ENCODE results near the gene DLL4.
A peak's percentile ranks its signal among the peaks of the same experiment; 100 is the strongest.

DLL4 gene

DNA sequence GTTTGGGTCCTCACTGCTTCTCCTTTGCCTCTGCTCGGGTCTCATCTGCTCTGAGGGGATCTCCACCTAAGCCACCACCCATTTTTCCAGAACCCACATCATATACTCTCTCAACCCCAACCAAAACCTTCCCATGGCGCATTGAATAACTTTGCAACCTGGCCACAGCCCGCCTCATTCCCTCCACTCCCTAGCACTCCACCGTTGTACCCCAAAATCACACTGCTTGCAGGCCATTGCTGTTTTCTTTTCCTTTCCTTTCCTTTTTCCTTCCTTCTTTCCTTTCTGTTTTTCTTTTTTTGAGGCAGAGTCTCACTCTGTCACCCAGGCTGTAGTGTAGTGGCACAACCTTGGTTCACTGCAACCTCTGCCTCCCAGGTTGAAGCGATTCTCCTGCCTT, 38.0 kb upstream of the DLL4 start:
- no peak for DNase-seq
- H3K27me3 ChIP-seq: no peaks in the 10 kb centered on the region
- no peak overlapping the region for H3K27ac ChIP-seq
- H3K4me3 ChIP-seq: no peak overlapping the region
- intact Hi-C loops (cut with DNase I; ENCODE audit: low total_unique reads): loop anchor here (5.0 kb wide), 1 partner anchor 124 kb away; the partner anchor contains the start of gene C15orf62
- peaks cover 0 to 4% (median 2%) of the 10 kb centered on the region in 3 donors for H3K36me3 ChIP-seq
- peaks cover 0 to 24% (median 16%) of the 10 kb centered on the region in 4 donors for H3K4me1 ChIP-seq
- TF ChIP-seq, protein P1, sequence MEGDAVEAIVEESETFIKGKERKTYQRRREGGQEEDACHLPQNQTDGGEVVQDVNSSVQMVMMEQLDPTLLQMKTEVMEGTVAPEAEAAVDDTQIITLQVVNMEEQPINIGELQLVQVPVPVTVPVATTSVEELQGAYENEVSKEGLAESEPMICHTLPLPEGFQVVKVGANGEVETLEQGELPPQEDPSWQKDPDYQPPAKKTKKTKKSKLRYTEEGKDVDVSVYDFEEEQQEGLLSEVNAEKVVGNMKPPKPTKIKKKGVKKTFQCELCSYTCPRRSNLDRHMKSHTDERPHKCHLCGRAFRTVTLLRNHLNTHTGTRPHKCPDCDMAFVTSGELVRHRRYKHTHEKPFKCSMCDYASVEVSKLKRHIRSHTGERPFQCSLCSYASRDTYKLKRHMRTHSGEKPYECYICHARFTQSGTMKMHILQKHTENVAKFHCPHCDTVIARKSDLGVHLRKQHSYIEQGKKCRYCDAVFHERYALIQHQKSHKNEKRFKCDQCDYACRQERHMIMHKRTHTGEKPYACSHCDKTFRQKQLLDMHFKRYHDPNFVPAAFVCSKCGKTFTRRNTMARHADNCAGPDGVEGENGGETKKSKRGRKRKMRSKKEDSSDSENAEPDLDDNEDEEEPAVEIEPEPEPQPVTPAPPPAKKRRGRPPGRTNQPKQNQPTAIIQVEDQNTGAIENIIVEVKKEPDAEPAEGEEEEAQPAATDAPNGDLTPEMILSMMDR (IDR thresholded peaks at IDR 0.05): no peak
- H3K9me3 ChIP-seq: no peaks in the 10 kb centered on the region

- Histone ChIP-seq H3K4me3 (no peak overlapping the region), H3K4me1 (peaks cover 0 to 30% (median 18%) of the 10 kb centered on the region in 4 donors), H3K9me3 (no peaks in the 10 kb centered on the region), H3K27ac (no peak overlapping the region), H3K27me3 (no peaks in the 10 kb centered on the region), H3K36me3 (peaks cover 0 to 12% (median 6%) of the 10 kb centered on the region in 3 donors)
- intact Hi-C loops (cut with DNase I; ENCODE audit: low total_unique reads): loop anchor here (1.0 to 5.0 kb wide), 2 partner anchors 32 to 125 kb away; partner anchors contain the start of gene C15orf62
- TF ChIP-seq, protein P1 (IDR thresholded peaks at IDR 0.05): peak; percentile 44 to 51
- DNase-seq: no peak
Observed at GRCh38 chr15:40891810-40892446, 37.2 kb upstream of the DLL4 start.

- Histone ChIP-seq H3K27ac (no peak overlapping the region), H3K9me3 (no peaks in the 10 kb centered on the region), H3K4me1 (peaks cover 0 to 30% (median 18%) of the 10 kb centered on the region in 4 donors), H3K27me3 (no peaks in the 10 kb centered on the region), H3K4me3 (no peak overlapping the region), H3K36me3 (peaks cover 0 to 17% (median 6%) of the 10 kb centered on the region in 3 donors)
- TF ChIP-seq, protein P1 (IDR thresholded peaks at IDR 0.05): no peak
- no peak for DNase-seq
- intact Hi-C loops (cut with DNase I; ENCODE audit: low total_unique reads): loop anchor here (1.0 to 5.0 kb wide), 2 partner anchors 32 to 125 kb away; partner anchors contain the start of gene C15orf62
Observed at GRCh38 chr15:40892447-40893012, 36.6 kb upstream of the DLL4 start.

- Histone ChIP-seq H3K4me1 (peaks cover 0 to 30% (median 18%) of the 10 kb centered on the region in 4 donors), H3K4me3 (peak overlapping the region; percentile 74 to 80), H3K27me3 (no peaks in the 10 kb centered on the region), H3K27ac (peak overlapping the region; percentile 87 to 92), H3K9me3 (no peaks in the 10 kb centered on the region), H3K36me3 (peaks cover 0 to 23% (median 6%) of the 10 kb centered on the region in 3 donors)
- intact Hi-C loops (cut with DNase I; ENCODE audit: low total_unique reads): loop anchor here (5.0 kb wide), 1 partner anchor 126 kb away; the partner anchor contains the start of gene C15orf62
- TF ChIP-seq, protein P1 (IDR thresholded peaks at IDR 0.05): no peak
- no peak for DNase-seq
Observed at GRCh38 chr15:40893019-40893670, 36.0 kb upstream of the DLL4 start.

- H3K36me3 ChIP-seq: peaks cover 7 to 32% (median 13%) of the 10 kb centered on the region in 3 donors
- peak within 1 kb of the TSS; percentile 74 to 80 for H3K4me3 ChIP-seq
- peak within 1 kb of the TSS; percentile 87 to 92 for H3K27ac ChIP-seq
- TF ChIP-seq, protein P1 (IDR thresholded peaks at IDR 0.05): peak; percentile 97 to 99
- intact Hi-C loops (cut with DNase I; ENCODE audit: low total_unique reads): loop anchor here (5.0 kb wide), 1 partner anchor 127 kb away; the partner anchor contains the start of gene C15orf62
- no peaks in the 10 kb centered on the region for H3K27me3 ChIP-seq
- H3K9me3 ChIP-seq: no peaks in the 10 kb centered on the region
- peaks cover 0 to 30% (median 18%) of the 10 kb centered on the region in 4 donors for H3K4me1 ChIP-seq
- peak; percentile 98 to 99 for DNase-seq
Observed at GRCh38 chr15:40893733-40894680, 35.1 kb upstream of the DLL4 start, which contains the start of gene VPS18. Gene VPS18 (plus strand): TSS chr15:40894450. CDS start chr15:40894769, 319 bp downstream.

All from tibial artery (tissue), 4 donors.